Erythroblast (primary cell): ENCODE results near the gene CDH24.

ENCODE experiments used
- GATA1 ChIP-seq: IDR thresholded peaks from 2 replicates; pipeline ENCODE4 v1.6.1; 2011; ENCODE audit warnings: low read depth, mild to moderate bottlenecking, control low read depth, low read length, moderate library complexity
- POLR2A ChIP-seq: IDR thresholded peaks from 2 replicates; pipeline ENCODE4 v1.6.1; 2011; ENCODE audit warnings: mild to moderate bottlenecking, low read length

- TF ChIP-seq POLR2A (no peak), GATA1 (no peak)
Measured at GRCh38 chr14:23097786-23098185, 40.5 kb upstream of the CDH24 start.
